Right ventricle myocardium inferior (tissue), 1 donor: ENCODE data around the gene LDLRAP1. TPM values are rescaled to one million over a fixed set of nuclear protein-coding genes. Genes with fewer than 3 reads are reported as not detected.
"Not testable (repeated sequence)": the region's sequence is repeated elsewhere in the genome, so short reads cannot be mapped to it uniquely, and the experiment has no call there.

Source experiments
- ATAC-seq: fragments of 200-7000 bp; cut with Tn5 transposase; one replicate; pipeline ENCODE4 v1.9.1; 2020; ENCODE audit warnings: mild to moderate bottlenecking, moderate library complexity
- DNase-seq: peaks from one replicate; pipeline ENCODE4 v3.0.0; 2021; ENCODE audit errors: missing footprints
- intact Hi-C: fragments of 100-400 bp; cut with DNase I; formaldehyde crosslinking; loops from one replicate; pipeline ENCODE4 v1.11.0; 2022
- total RNA-seq: library from RNA; stranded (reverse); fragmentation: NEBNext Ultra II Directional; extraction: Animal tissue kit (Norgen Biotek cat#: 25700); gene quantifications from one replicate; pipeline ENCODE4 v1.2.1, GENCODE V29; 2021
- donor health status: DM: no; HTN: yes; CAD: no; lungs with severe emphysema.

LDLRAP1 gene
- total RNA-seq, 1 donor from 2014 or later, result 12.3 TPM

- ATAC-seq (peak; percentile 44), DNase-seq (no peak)
- intact Hi-C loops, result no loop called here
Observed at GRCh38 chr1:25581764-25582163, 38.4 kb downstream of the LDLRAP1 start.

GRCh38 chr1:25583519-25584370 is 40.3 kb downstream of the LDLRAP1 start:
- DNase-seq, result no peak
- no peak for ATAC-seq
- intact Hi-C loops, result no loop called here

- intact Hi-C loops, result no loop called here
- DNase-seq, result no peak
- no peak for ATAC-seq
Observed at GRCh38 chr1:25586181-25586588, 42.8 kb downstream of the LDLRAP1 start.

- ATAC-seq (no peak), DNase-seq (no peak)
- intact Hi-C loops, result no loop called here
Observed at GRCh38 chr1:25587290-25587689, 43.9 kb downstream of the LDLRAP1 start.

GRCh38 chr1:25588224-25588623 is 44.8 kb downstream of the LDLRAP1 start:
- ATAC-seq, intact Hi-C loops, DNase-seq: not testable (repeated sequence)

- ATAC-seq, intact Hi-C loops: not testable (repeated sequence)
- peak; percentile 54 for DNase-seq
Observed at GRCh38 chr1:25588786-25589185, 45.4 kb downstream of the LDLRAP1 start.

- intact Hi-C loops, result no loop called here
- peak; percentile 91 for ATAC-seq
Observed at GRCh38 chr1:25590096-25590824, 46.9 kb downstream of the LDLRAP1 start.

GRCh38 chr1:25593861-25594260 is 50.5 kb downstream of the LDLRAP1 start:
- ATAC-seq, result no peak
- intact Hi-C loops, result no loop called here
- no peak for DNase-seq

More at GRCh38 chr1:25590096-25590824, 46.9 kb downstream of the LDLRAP1 start:
- DNase-seq, result no peak

- ATAC-seq (no peak), DNase-seq (no peak)
- intact Hi-C loops, result no loop called here
Observed at GRCh38 chr1:25594971-25595370, 51.6 kb downstream of the LDLRAP1 start.

GRCh38 chr1:25596641-25597040 is 53.2 kb downstream of the LDLRAP1 start:
- intact Hi-C loops, ATAC-seq, DNase-seq: not testable (repeated sequence)

- no peak for DNase-seq
- intact Hi-C loops, result no loop called here
- no peak for ATAC-seq
Observed at GRCh38 chr1:25598879-25599278, 55.5 kb downstream of the LDLRAP1 start.

- intact Hi-C loops, result no loop called here
- ATAC-seq (no peak), DNase-seq (no peak)
Observed at GRCh38 chr1:25599969-25600610, 56.7 kb downstream of the LDLRAP1 start.

- intact Hi-C loops, ATAC-seq, DNase-seq: not testable (repeated sequence)
Observed at GRCh38 chr1:25600971-25601699, 57.7 kb downstream of the LDLRAP1 start.

- DNase-seq, result not testable (repeated sequence)
Observed at GRCh38 chr1:25603779-25604538, 60.6 kb downstream of the LDLRAP1 start.

GRCh38 chr1:25607123-25607522 is 63.7 kb downstream of the LDLRAP1 start:
- ATAC-seq (no peak), DNase-seq (no peak)
- intact Hi-C loops, result no loop called here

More at GRCh38 chr1:25603779-25604538, 60.6 kb downstream of the LDLRAP1 start:
- intact Hi-C loops, ATAC-seq: not testable (repeated sequence)

- peak; percentile 94 for DNase-seq
- peak; percentile 88 for ATAC-seq
- intact Hi-C loops, result loop anchor here (1.0 kb wide), 1 partner anchor 188 kb away; no protein-coding TSS in a partner anchor
Observed at GRCh38 chr1:25608488-25609178, 65.2 kb downstream of the LDLRAP1 start.

GRCh38 chr1:25609921-25610320 is 66.5 kb downstream of the LDLRAP1 start:
- DNase-seq (no peak), ATAC-seq (peak; percentile 25)
- intact Hi-C loops, result no loop called here
